GM23338 (cell line): ENCODE results near the gene DLX4. TPM values are rescaled to one million over a fixed set of nuclear protein-coding genes. Genes with fewer than 3 reads are reported as not detected.

Source experiments
- ATAC-seq: fragments of 200-7000 bp; cut with Tn5 transposase; 3 replicates; pipeline ENCODE4 v1.9.1; 2020
- DNase-seq: peaks from one replicate; pipeline ENCODE4 v3.0.0-alpha.2; 2015; ENCODE audit warnings: low spot score
- H2AFZ ChIP-seq: fragments of 200-600 bp; sonication (generic); 2 replicates; pipeline ENCODE4 v1.8.0; 2016; ENCODE audit warnings: antibody characterized with exemption, mild to moderate bottlenecking, moderate library complexity
- H3F3A ChIP-seq: fragments of 200-600 bp; sonication (generic); replicated peaks from 2 replicates; pipeline ENCODE4 v1.8.0; 2017; ENCODE audit warnings: antibody characterized with exemption, mixed run types, low read depth
- H3K27ac ChIP-seq: fragments of 200-600 bp; sonication (generic); 2 replicates; pipeline ENCODE4 v1.6.1; 2016; ENCODE audit warnings: low read depth
- H3K27me3 ChIP-seq: fragments of 200-600 bp; sonication (generic); 2 replicates; pipeline ENCODE4 v1.8.0; 2016; ENCODE audit warnings: mild to moderate bottlenecking, mixed run types, moderate library complexity; ENCODE audit not compliant: insufficient read depth
- H3K36me3 ChIP-seq: fragments of 200-600 bp; sonication (generic); 2 replicates; pipeline ENCODE4 v1.8.0; 2016; ENCODE audit warnings: mild to moderate bottlenecking; ENCODE audit not compliant: insufficient read depth
- H3K4me1 ChIP-seq: fragments of 200-600 bp; sonication (generic); 2 replicates; pipeline ENCODE4 v1.8.0; 2016; ENCODE audit warnings: mild to moderate bottlenecking, moderate library complexity; ENCODE audit not compliant: insufficient read depth
- H3K4me2 ChIP-seq: fragments of 200-600 bp; sonication (generic); 2 replicates; pipeline ENCODE4 v1.7.1; 2017; ENCODE audit warnings: mixed run types
- H3K4me3 ChIP-seq: fragments of 200-600 bp; sonication (generic); 2 replicates; pipeline ENCODE4 v1.6.1; 2016; ENCODE audit warnings: mixed run types
- H3K79me2 ChIP-seq: fragments of 200-600 bp; sonication (generic); replicated peaks from 2 replicates; pipeline ENCODE4 v1.8.0; 2017; ENCODE audit warnings: mild to moderate bottlenecking; ENCODE audit not compliant: insufficient read depth
- H3K9me2 ChIP-seq: fragments of 200-600 bp; sonication (generic); 2 replicates; pipeline ENCODE4 v1.8.0; 2017; ENCODE audit not compliant: insufficient read depth
- H4K20me1 ChIP-seq: fragments of 200-600 bp; sonication (generic); replicated peaks from 2 replicates; pipeline ENCODE4 v1.8.0; 2017; ENCODE audit warnings: mild to moderate bottlenecking; ENCODE audit not compliant: insufficient read depth
- H3K27ac Mint-ChIP-seq: 2 replicates; pipeline ENCODE4 v1.8.0; 2020; ENCODE audit warnings: inconsistent platforms, mild to moderate bottlenecking, moderate library complexity, mixed read lengths
- H3K27me3 Mint-ChIP-seq: 3 replicates; pipeline ENCODE4 v1.8.0; 2022; ENCODE audit warnings: low read depth, mild to moderate bottlenecking, moderate library complexity, mixed read lengths, inconsistent platforms; ENCODE audit not compliant: insufficient read depth, poor library complexity
- H3K36me3 Mint-ChIP-seq: 3 replicates; pipeline ENCODE4 v1.8.0; 2021; ENCODE audit warnings: low read depth, mild to moderate bottlenecking, inconsistent platforms, moderate library complexity, mixed read lengths
- H3K4me1 Mint-ChIP-seq: 3 replicates; pipeline ENCODE4 v1.8.0; 2020; ENCODE audit warnings: mild to moderate bottlenecking, inconsistent platforms, mixed read lengths
- H3K4me3 Mint-ChIP-seq: 3 replicates; pipeline ENCODE4 v1.8.0; 2021; ENCODE audit warnings: moderate library complexity, mild to moderate bottlenecking, inconsistent platforms, mixed read lengths
- H3K9me3 Mint-ChIP-seq: 3 replicates; pipeline ENCODE4 v1.8.0; 2020; ENCODE audit warnings: moderate library complexity, mild to moderate bottlenecking, inconsistent platforms, mixed read lengths
- CREB1 ChIP-seq: fragments of 250-450 bp; sonication (Bioruptor Pico); IDR thresholded peaks from 2 replicates; pipeline ENCODE4 v1.5.0; 2020; ENCODE audit warnings: low read depth, mild to moderate bottlenecking, moderate library complexity
- CTCF ChIP-seq, 2 experiments: fragments of 200-600 bp in 1 of 2; sonication (generic) in 1 of 2; conservative IDR thresholded peaks; 2 replicates each; pipeline versions ENCODE4 v1.5.1 to v1.6.1; 2016 to 2017; ENCODE audit warnings: antibody characterized with exemption in 2 of 2, low read depth in 2 of 2, mild to moderate bottlenecking in 2 of 2, moderate library complexity in 1 of 2
- ETS1 ChIP-seq: IDR thresholded peaks from 2 replicates; pipeline ENCODE4 v1.6.1; 2016; ENCODE audit warnings: antibody characterized with exemption
- EZH2 ChIP-seq: fragments of 200-600 bp; sonication (generic); IDR thresholded peaks from one replicate; pipeline ENCODE4 v1.8.0; 2017; ENCODE audit warnings: antibody characterized with exemption, mild to moderate bottlenecking, low read depth; ENCODE audit not compliant: unreplicated experiment
- EZH2phosphoT487 ChIP-seq: fragments of 200-600 bp; sonication (generic); IDR thresholded peaks from one replicate; pipeline ENCODE4 v1.8.1; 2018; ENCODE audit warnings: antibody characterized with exemption; ENCODE audit not compliant: unreplicated experiment
- JUNB ChIP-seq: IDR thresholded peaks from one replicate; pipeline ENCODE4 v1.6.1; 2016; ENCODE audit warnings: antibody characterized with exemption; ENCODE audit not compliant: unreplicated experiment
- NANOG ChIP-seq: IDR thresholded peaks from 2 replicates; pipeline ENCODE4 v1.6.1; 2016; ENCODE audit warnings: antibody characterized with exemption, borderline replicate concordance
- POLR2AphosphoS5 ChIP-seq: IDR thresholded peaks from 2 replicates; pipeline ENCODE4 v1.6.1; 2016; ENCODE audit warnings: antibody characterized with exemption, low read depth
- REST ChIP-seq: IDR thresholded peaks from one replicate; pipeline ENCODE4 v1.6.1; 2018; ENCODE audit warnings: antibody characterized with exemption; ENCODE audit not compliant: unreplicated experiment
- STAT1 ChIP-seq: IDR thresholded peaks from one replicate; pipeline ENCODE4 v1.6.1; 2016; ENCODE audit warnings: antibody characterized with exemption; ENCODE audit not compliant: unreplicated experiment
- ZNF114 ChIP-seq: fragments of 250-450 bp; sonication (Bioruptor Pico); IDR thresholded peaks from 2 replicates; pipeline ENCODE4 v1.5.0; 2020; ENCODE audit warnings: mild to moderate bottlenecking, moderate library complexity
- ZNF331 ChIP-seq: fragments of 250-450 bp; sonication (Bioruptor Pico); IDR thresholded peaks from 2 replicates; pipeline ENCODE4 v1.5.0; 2020; ENCODE audit warnings: low read depth, mild to moderate bottlenecking, moderate library complexity
- ZNF462 ChIP-seq: fragments of 250-450 bp; sonication (Bioruptor Pico); IDR thresholded peaks from 2 replicates; pipeline ENCODE4 v1.5.0; 2020; ENCODE audit warnings: mild to moderate bottlenecking, moderate library complexity
- polyA plus RNA-seq: library from polyadenylated mRNA; unstranded; fragments of >200 nt; fragmentation: Nextera tagmentation; extraction: Ambion mirVana; gene quantifications from 2 replicates; pipeline ENCODE4 v1.2.1, GENCODE V29; 2016
- total RNA-seq: library from RNA; depleted of rRNA; stranded (reverse); fragments of >200 nt; shearing (Covaris generic); gene quantifications from 2 replicates; pipeline ENCODE4 v1.2.3, GENCODE V29; 2014

DLX4 gene
- total and polyA plus RNA-seq, 2 experiments from 2014 or later, result 0.10 to 0.79 TPM

- peaks cover 12% of the 10 kb centered on the region for H3K27me3 Mint-ChIP-seq
- no peaks in the 10 kb centered on the region for H3K27me3 ChIP-seq
- no peak for ATAC-seq
Observed at GRCh38 chr17:49925921-49926320, 43.1 kb upstream of the DLX4 start.

More at GRCh38 chr17:49925921-49926320, 43.1 kb upstream of the DLX4 start:
- Histone ChIP-seq H2AFZ (no peak overlapping the region), H3K79me2 (no peaks in the 10 kb centered on the region), H3K9me2 (no peaks in the 10 kb centered on the region), H3K4me1 (no peaks in the 10 kb centered on the region), H3K27ac (no peak overlapping the region), H3K4me3 (no peak overlapping the region), H3K36me3 (no peaks in the 10 kb centered on the region), H3F3A (no peaks in the 10 kb centered on the region), H3K4me2 (no peak overlapping the region), H4K20me1 (no peaks in the 10 kb centered on the region)
- no peak for DNase-seq
- Mint-ChIP-seq H3K4me1 (peaks cover 3% of the 10 kb centered on the region; the same call in 1 of the 3 replicates), H3K4me3 (no peak overlapping the region), H3K27ac (no peak overlapping the region), H3K9me3 (no peaks in the 10 kb centered on the region), H3K36me3 (no peaks in the 10 kb centered on the region)
- TF ChIP-seq EZH2phosphoT487, result no peak
- no peak for TF ChIP-seq STAT1
- no peak for TF ChIP-seq JUNB
- TF ChIP-seq NANOG, result no peak
- TF ChIP-seq ETS1, result no peak
- TF ChIP-seq EZH2, result no peak
- no peak for TF ChIP-seq ZNF114 (CRISPR knock-in tag)
- no peak for TF ChIP-seq ZNF331 (CRISPR knock-in tag)
- TF ChIP-seq REST, result no peak
- no peak for TF ChIP-seq CREB1
- TF ChIP-seq ZNF462 (CRISPR knock-in tag), result no peak
- TF ChIP-seq POLR2AphosphoS5, result no peak
- TF ChIP-seq CTCF (conservative IDR thresholded peaks at IDR 0.05; ENCODE audit: low read depth in 2 of 2), result no peak
